Panc1 (cell line): Measurements from ENCODE around the gene SCG5. TPM values are rescaled to one million over a fixed set of nuclear protein-coding genes. Genes with fewer than 3 reads are reported as not detected.

ENCODE experiments used
- ATAC-seq: fragments of 200-7000 bp; cut with Tn5 transposase; 2 replicates; pipeline ENCODE4 v1.9.1; 2020; ENCODE audit warnings: mild to moderate bottlenecking, moderate library complexity
- BruUV-seq: library from RNA; stranded (reverse); fragments of 400-500 nt; replicated peaks from 2 replicates; lab custom pipeline; 2021; lab: Mats Ljungman, UMichigan
- CTCF ChIA-PET: fragments of 300-600 bp; sonication (Branson Sonifier 250); formaldehyde crosslinking; loops from one replicate; lab custom pipeline; 2022; ENCODE audit warnings: antibody characterized with exemption; lab: Charles Lee
- POLR2A ChIA-PET: fragments of 300-600 bp; sonication (Branson Sonifier 250); formaldehyde crosslinking; loops from one replicate; lab custom pipeline; 2022; ENCODE audit warnings: antibody characterized with exemption; lab: Charles Lee
- DNase-seq: peaks from one replicate; pipeline ENCODE4 v3.0.0-alpha.2; 2010; ENCODE audit warnings: low read depth, low spot score
- H3K27ac ChIP-seq: 2 replicates; pipeline ENCODE4 v1.5.1; 2011; ENCODE audit warnings: mild to moderate bottlenecking, low read length, inconsistent platforms
- H3K27me3 ChIP-seq: fragments of 200-500 bp; sonication (Bioruptor generic); 2 replicates; pipeline ENCODE4 v1.6.0; 2014; ENCODE audit warnings: low read length, inconsistent platforms; ENCODE audit not compliant: control insufficient read depth, insufficient read depth
- H3K36me3 ChIP-seq: fragments of 200-500 bp; sonication (Bioruptor generic); 2 replicates; pipeline ENCODE4 v1.5.1; 2014; ENCODE audit warnings: inconsistent platforms, mild to moderate bottlenecking, low read length, moderate library complexity; ENCODE audit not compliant: control insufficient read depth, insufficient read depth
- H3K4me1 ChIP-seq: 2 replicates; pipeline ENCODE4 v1.5.1; 2011; ENCODE audit warnings: inconsistent platforms, mild to moderate bottlenecking, low read length, moderate library complexity; ENCODE audit not compliant: control insufficient read depth, insufficient read depth
- H3K4me3 ChIP-seq, 2 experiments: 2 replicates each; pipeline ENCODE4 v1.5.1; 2011 to 2012; ENCODE audit warnings: low read depth in 2 of 2, low read length in 2 of 2, mild to moderate bottlenecking in 2 of 2, inconsistent platforms in 1 of 2, moderate library complexity in 1 of 2
- H3K9me3 ChIP-seq: fragments of 200-500 bp; sonication (Bioruptor generic); 2 replicates; pipeline ENCODE4 v1.5.1; 2014; ENCODE audit warnings: low read depth, mild to moderate bottlenecking, inconsistent platforms, low read length, moderate library complexity; ENCODE audit not compliant: control insufficient read depth, insufficient read depth
- CTCF ChIP-seq: fragments of 450-650 bp; IDR thresholded peaks from 2 replicates; pipeline ENCODE4 v1.5.1; 2017; ENCODE audit warnings: mild to moderate bottlenecking
- POLR2AphosphoS5 ChIP-seq: IDR thresholded peaks from 2 replicates; pipeline ENCODE4 v1.6.1; 2012; ENCODE audit warnings: mild to moderate bottlenecking, low read depth, low read length, moderate library complexity
- REST ChIP-seq, 2 experiments: IDR thresholded peaks; 2 replicates each; pipeline ENCODE4 v1.6.1; 2011 to 2012; ENCODE audit warnings: low read depth in 2 of 2, control low read depth in 1 of 2, low read length in 1 of 2, mild to moderate bottlenecking in 1 of 2, moderate library complexity in 1 of 2; ENCODE audit not compliant: insufficient read depth in 1 of 2
- SIN3A ChIP-seq: IDR thresholded peaks from 2 replicates; pipeline ENCODE4 v1.6.1; 2012; ENCODE audit warnings: low read depth, mild to moderate bottlenecking, low read length, moderate library complexity, borderline replicate concordance; ENCODE audit not compliant: insufficient read depth
- TCF7L2 ChIP-seq: IDR thresholded peaks from 2 replicates; pipeline ENCODE4 v1.6.1; 2011; ENCODE audit warnings: mild to moderate bottlenecking, low read depth, low read length, inconsistent platforms
- in situ Hi-C: cut with HindIII; loops from 2 replicates; pipeline ENCODE4 v1.10.0; 2016; ENCODE audit warnings: low sequenced_read_pairs, low pct_unique_long_range_greater_than_20kb
- intact Hi-C: fragments of 100-400 bp; cut with micrococcal nuclease; formaldehyde crosslinking; loops from one replicate; pipeline ENCODE4 v1.10.0; 2022; ENCODE audit not compliant: unreplicated experiment
- total RNA-seq: library from RNA; stranded (reverse); gene quantifications from one replicate; pipeline ENCODE4 v1.2.1, GENCODE V29; 2021; ENCODE audit not compliant: unreplicated experiment

Gene SCG5
- total RNA-seq, 1 experiment from 2014 or later, result 0.67 TPM

GRCh38 chr15:32657198-32657883, 15.8 kb downstream of the SCG5 start:
- DNase-seq (no peak), ATAC-seq (no peak)
- in situ Hi-C loops, result no loop called here

GRCh38 chr15:32657941-32658340, 16.4 kb downstream of the SCG5 start:
- Histone ChIP-seq H3K4me1 (peaks cover 6% of the 10 kb centered on the region; the same call in 1 of the 2 replicates), H3K27me3 (no peaks in the 10 kb centered on the region), H3K27ac (peak overlapping the region; percentile 23; the same call in 1 of the 2 replicates), H3K4me3 (no peak overlapping the region), H3K9me3 (no peaks in the 10 kb centered on the region), H3K36me3 (no peaks in the 10 kb centered on the region)
- DNase-seq (no peak), ATAC-seq (no peak)
- BruUV-seq, result no TSS peak
- ChIA-PET CTCF (interaction anchor here (0.6 kb wide), 1 partner anchor 9 kb away, joined by 3 read pairs; no protein-coding TSS in a partner anchor), POLR2A (no interaction called here)
- in situ Hi-C loops (no loop called here), intact Hi-C loops (no loop called here)
- no peak for TF ChIP-seq CTCF
- no peak for TF ChIP-seq POLR2AphosphoS5
- TF ChIP-seq REST (IDR thresholded peaks at IDR 0.05; ENCODE audit: insufficient read depth in 1 of 2, low read depth in 2 of 2, low read length in 1 of 2), result no peak
- no peak for TF ChIP-seq SIN3A
- no peak for TF ChIP-seq TCF7L2

More at GRCh38 chr15:32657198-32657883, 15.8 kb downstream of the SCG5 start:
- no TSS peak for BruUV-seq
- Histone ChIP-seq H3K36me3 (no peaks in the 10 kb centered on the region), H3K4me3 (no peak overlapping the region), H3K9me3 (no peaks in the 10 kb centered on the region), H3K27me3 (no peaks in the 10 kb centered on the region), H3K27ac (no peak overlapping the region), H3K4me1 (peaks cover 6% of the 10 kb centered on the region; the same call in 1 of the 2 replicates)
- POLR2A ChIA-PET, result no interaction called here
- CTCF ChIA-PET, result no interaction called here
- intact Hi-C loops, result no loop called here
- TF ChIP-seq CTCF, result peak; percentile 31
- TF ChIP-seq POLR2AphosphoS5, result no peak
